IPS-NIHi7 (cell line): Measurements from ENCODE around the gene MEGF8.

Experiments used
- DNase-seq: peaks from one replicate; pipeline ENCODE4 v3.0.0; 2012; ENCODE audit warnings: mixed read lengths; ENCODE audit errors: extremely low spot score

The MEGF8 gene

GRCh38 chr19:42286349-42287016, 39.0 kb upstream of the MEGF8 start:
- no peak for DNase-seq

GRCh38 chr19:42287017-42287826, 38.2 kb upstream of the MEGF8 start:
- no peak for DNase-seq

- DNase-seq: no peak
Measured at GRCh38 chr19:42287827-42288107, 37.7 kb upstream of the MEGF8 start.

- DNase-seq: no peak
Measured at GRCh38 chr19:42288387-42288786, 37.0 kb upstream of the MEGF8 start.

DNA sequence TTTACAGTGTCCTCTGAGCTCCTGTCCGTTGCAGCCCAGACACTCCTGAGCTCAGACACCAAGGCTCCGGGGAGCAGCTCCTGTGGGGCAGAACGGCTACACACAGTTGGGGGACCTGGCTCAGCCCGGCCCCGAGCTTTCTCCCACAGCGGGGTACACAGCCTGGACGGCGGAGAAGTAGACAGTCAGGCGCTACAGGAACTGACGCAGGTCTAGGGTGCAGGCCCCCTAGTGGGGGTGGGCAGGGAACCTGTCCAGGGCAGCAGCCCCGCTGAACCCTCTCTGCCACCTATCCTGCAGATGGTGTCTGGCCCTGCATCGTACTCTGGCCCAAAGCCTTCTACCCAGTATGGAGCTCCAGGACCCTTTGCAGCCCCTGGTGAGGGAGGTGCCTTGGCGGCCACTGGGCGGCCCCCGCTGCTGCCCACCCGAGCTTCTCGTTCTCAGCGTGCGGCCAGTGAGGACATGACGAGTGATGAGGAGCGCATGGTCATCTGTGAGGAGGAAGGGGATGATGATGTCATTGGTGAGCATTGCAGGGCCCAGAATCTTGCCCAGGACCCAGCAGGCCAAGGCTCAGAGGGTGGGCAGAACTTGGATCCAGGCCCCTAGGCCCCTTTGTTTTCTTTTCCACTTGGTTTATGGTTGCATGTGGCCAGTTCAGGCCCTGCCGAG, 36.4 kb upstream of the MEGF8 start:
- DNase-seq: no peak

DNA sequence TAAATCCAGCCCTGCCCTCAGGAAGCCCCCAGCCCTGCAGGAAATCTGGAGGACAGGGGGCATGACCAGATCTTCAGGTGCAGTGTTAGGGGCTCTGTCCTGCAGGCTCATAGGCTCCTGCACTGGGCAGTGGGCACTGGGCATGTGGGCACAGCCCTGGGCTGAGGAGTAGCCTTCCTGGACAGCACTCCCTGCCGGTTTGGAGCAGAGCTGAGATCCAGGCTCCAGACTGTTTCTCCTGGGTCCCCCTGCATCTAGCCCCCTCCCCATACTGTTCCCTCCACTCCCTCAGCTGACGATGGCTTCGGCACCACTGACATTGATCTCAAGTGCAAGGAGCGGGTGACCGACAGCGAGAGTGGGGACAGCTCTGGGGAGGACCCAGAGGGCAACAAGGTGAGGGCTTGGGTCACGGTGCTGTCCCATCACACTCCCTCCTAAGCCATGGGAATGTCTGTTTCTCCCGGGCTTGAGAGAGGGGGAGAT, 35.8 kb upstream of the MEGF8 start:
- no peak for DNase-seq

- DNase-seq: no peak
Measured at GRCh38 chr19:42290136-42290522, 35.3 kb upstream of the MEGF8 start.

- DNase-seq: no peak
Measured at GRCh38 chr19:42290523-42291434, 34.7 kb upstream of the MEGF8 start.

DNA sequence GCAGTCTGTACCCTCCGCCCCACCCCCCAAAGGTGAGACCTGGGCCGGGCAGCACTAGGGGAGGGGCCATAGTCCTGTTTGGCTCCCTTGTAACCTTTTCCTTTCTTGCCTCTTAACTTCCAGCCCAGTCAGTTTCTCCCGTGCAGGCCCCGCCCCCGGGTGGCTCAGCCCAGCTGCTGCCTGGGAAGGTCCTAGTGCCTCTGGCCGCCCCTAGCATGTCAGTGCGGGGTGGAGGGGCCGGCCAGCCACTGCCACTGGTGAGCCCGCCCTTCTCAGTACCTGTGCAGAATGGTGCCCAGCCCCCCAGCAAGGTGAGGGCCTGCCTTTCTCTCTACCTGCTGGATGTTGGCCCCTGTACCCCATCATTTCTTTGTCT, 34.0 kb upstream of the MEGF8 start:
- peak; percentile 44 for DNase-seq

GRCh38 chr19:42292042-42292960, 33.1 kb upstream of the MEGF8 start:
- no peak for DNase-seq

- no peak for DNase-seq
Measured at GRCh38 chr19:42292963-42293362, 32.5 kb upstream of the MEGF8 start.

DNA sequence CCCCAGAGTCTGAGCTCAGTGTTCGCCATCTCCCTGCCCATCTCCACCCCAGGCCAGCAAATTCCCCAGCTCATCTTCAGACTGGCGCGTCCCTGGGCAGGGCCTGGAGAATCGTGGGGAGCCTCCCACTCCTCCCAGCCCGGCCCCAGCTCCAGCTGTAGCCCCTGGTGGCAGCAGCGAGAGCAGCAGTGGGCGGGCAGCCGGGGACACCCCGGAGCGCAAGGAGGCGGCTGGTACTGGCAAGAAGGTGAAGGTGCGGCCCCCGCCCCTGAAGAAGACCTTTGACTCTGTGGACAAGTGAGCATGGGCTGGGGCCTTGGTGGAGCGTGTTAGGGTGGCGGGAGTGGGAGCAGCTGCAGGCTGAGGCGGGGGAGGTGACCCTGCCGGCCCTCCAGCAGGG, 31.9 kb upstream of the MEGF8 start:
- DNase-seq: no peak

DNA sequence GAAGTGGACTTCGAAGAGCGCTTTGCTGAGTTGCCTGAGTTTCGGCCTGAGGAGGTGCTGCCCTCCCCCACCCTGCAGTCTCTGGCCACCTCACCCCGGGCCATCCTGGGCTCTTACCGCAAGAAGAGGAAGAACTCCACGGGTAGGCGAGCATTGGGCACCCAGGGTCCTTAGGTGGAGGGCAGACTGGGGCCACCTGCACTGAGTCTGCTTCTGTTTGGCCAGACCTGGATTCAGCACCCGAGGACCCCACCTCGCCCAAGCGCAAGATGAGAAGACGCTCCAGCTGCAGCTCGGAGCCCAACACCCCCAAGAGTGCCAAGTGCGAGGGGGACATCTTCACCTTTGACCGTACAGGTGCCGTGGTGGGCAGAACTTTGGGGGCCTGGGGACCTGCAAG, 31.5 kb upstream of the MEGF8 start:
- no peak for DNase-seq

- DNase-seq: no peak
Measured at GRCh38 chr19:42294471-42295137, 30.8 kb upstream of the MEGF8 start.

- DNase-seq: no peak
Measured at GRCh38 chr19:42295342-42295741, 30.1 kb upstream of the MEGF8 start.

GRCh38 chr19:42295831-42296525, 29.5 kb upstream of the MEGF8 start:
- DNase-seq: peak; percentile 87

DNA sequence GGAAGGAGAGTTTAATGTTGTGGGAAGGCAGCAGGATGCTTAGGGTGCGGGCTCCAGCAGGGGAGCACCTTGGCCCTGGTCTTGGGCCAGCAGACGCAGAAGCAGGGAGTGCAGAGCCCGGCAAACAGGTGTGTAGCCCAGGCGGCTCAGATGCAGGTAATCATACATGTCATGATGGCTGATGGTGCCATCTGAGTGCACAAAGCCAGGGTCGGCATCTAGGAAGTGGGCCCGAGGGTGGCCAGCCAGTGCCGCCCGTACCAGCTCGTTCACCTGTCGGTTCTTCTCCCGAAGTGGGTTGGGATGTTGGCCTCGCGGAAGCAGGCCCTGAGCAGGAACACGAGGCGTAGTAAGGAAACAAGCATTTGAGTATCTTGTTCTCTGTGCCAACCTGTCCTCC, 28.4 kb upstream of the MEGF8 start:
- no peak for DNase-seq

DNA sequence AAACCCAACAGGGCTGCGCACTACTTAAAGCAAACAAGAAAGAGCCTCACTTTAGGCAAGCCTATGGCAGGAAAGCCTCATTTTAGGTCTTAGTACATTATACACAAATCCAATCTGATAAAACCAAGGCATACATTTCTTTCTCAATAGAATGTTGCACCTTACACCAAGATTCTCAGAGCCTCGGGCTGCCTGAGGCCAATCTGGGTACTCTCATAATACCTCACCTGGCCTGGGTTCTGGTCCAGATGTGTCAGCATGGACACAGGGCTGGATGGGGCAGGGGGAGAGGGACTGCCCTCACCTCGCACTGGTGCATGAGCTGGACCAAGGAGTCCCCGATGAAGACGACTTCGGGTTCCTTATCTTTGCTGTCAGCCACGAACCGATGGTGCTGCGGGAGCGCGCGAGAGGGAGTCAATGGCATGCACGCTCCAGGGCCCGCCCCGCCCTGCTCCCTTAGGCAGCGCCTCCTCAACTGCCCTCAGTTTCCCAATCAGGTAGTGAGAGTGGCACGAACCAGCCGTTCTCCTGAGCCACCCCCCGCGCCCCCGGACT, 23.7 kb upstream of the MEGF8 start, which contains the start of gene PRR19:
Gene PRR19, plus strand, starts transcription at position 487 of the 558 bp plus-strand sequence. CDS start 7,453 bp downstream, outside the sequence.
- no peak for DNase-seq

- DNase-seq: no peak
Measured at GRCh38 chr19:42303101-42303464, 22.4 kb upstream of the MEGF8 start.
